ENCODE measurements around the gene SMO.

DNA sequence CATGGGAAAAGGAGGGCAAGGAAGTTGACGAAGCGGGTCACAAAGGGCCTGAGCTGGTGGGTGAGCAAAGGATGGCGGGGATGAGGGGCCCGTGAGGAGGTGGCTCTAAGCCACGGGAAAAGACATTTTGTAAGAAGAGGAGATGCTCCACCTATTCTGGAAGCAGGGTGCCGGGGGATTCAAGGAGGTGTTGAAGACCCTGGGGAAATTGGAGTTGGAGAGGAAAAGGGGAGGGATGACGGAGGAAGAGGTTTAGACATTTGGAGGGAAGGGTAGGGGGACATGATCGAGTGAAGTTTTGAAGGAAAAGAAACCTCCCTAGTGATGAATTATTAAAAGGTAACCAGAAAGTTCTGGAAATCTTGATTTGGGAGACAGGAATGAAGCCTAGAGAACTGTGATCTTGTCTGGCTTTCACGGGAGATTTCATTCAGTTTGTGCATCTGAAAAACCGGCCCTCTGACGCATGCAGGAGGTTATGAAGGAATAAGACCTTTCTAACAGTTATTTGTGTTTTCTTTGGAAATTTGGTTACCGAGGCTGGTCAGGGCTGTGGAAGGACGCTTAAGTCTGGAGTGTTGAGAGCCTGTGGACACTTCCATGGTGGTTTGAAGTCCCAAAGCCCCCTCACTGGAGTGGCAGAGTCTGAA, 1.4 kb downstream of the SMO start:
- no peak for TF ChIP-seq POLR2A (IDR thresholded peaks at IDR 0.05)
- TF ChIP-seq, protein P1, sequence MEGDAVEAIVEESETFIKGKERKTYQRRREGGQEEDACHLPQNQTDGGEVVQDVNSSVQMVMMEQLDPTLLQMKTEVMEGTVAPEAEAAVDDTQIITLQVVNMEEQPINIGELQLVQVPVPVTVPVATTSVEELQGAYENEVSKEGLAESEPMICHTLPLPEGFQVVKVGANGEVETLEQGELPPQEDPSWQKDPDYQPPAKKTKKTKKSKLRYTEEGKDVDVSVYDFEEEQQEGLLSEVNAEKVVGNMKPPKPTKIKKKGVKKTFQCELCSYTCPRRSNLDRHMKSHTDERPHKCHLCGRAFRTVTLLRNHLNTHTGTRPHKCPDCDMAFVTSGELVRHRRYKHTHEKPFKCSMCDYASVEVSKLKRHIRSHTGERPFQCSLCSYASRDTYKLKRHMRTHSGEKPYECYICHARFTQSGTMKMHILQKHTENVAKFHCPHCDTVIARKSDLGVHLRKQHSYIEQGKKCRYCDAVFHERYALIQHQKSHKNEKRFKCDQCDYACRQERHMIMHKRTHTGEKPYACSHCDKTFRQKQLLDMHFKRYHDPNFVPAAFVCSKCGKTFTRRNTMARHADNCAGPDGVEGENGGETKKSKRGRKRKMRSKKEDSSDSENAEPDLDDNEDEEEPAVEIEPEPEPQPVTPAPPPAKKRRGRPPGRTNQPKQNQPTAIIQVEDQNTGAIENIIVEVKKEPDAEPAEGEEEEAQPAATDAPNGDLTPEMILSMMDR (IDR thresholded peaks at IDR 0.05), result no peak
